BE2C (cell line): Measurements from ENCODE around the gene ANKDD1B.

Experiments
- DNase-seq: peaks from one replicate; pipeline ENCODE4 v3.0.0-alpha.2; 2020
- H3K27me3 ChIP-seq: fragments of 250-450 bp; sonication (Bioruptor Pico); 2 replicates; pipeline ENCODE4 v1.5.1; 2020; ENCODE audit warnings: mild to moderate bottlenecking
- H3K36me3 ChIP-seq: fragments of 250-450 bp; sonication (Bioruptor Pico); 2 replicates; pipeline ENCODE4 v1.5.1; 2020; ENCODE audit warnings: mild to moderate bottlenecking
- H3K4me1 ChIP-seq: fragments of 250-450 bp; sonication (Bioruptor Pico); 2 replicates; pipeline ENCODE4 v1.5.1; 2020
- H3K4me3 ChIP-seq: 2 replicates; pipeline ENCODE4 v1.5.1; 2011; ENCODE audit warnings: low read depth, low read length
- H3K9me3 ChIP-seq: fragments of 250-450 bp; sonication (Bioruptor Pico); 2 replicates; pipeline ENCODE4 v1.5.1; 2020
- TF ChIP-seq, protein P1 (sequence below): IDR thresholded peaks from 2 replicates; pipeline ENCODE4 v1.5.1; 2012; ENCODE audit warnings: mild to moderate bottlenecking, low read depth, low read length

Gene ANKDD1B

DNA sequence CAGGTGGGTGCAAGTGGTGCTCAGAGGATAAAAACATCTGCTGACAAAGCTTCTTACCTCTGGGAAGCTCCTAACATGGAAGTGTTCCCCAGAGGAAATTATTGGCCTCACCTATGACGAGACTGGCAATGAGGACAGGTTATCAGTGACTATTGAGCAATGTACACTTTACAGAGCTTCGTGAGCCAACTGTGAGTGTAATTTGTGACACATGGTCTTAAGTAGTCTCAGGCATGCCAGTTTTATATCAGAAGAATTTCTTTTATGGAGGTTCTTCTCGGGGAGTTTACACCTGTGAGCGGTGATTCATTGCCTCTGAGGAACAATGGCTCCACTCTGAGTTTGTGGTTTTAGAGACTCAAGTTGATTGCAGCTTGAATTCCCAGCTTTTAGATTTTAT, 11.3 kb downstream of the ANKDD1B start:
- Histone ChIP-seq H3K36me3 (no peaks in the 10 kb centered on the region), H3K27me3 (no peaks in the 10 kb centered on the region), H3K4me1 (no peaks in the 10 kb centered on the region), H3K4me3 (no peak overlapping the region), H3K9me3 (no peaks in the 10 kb centered on the region)
- TF ChIP-seq, protein P1, sequence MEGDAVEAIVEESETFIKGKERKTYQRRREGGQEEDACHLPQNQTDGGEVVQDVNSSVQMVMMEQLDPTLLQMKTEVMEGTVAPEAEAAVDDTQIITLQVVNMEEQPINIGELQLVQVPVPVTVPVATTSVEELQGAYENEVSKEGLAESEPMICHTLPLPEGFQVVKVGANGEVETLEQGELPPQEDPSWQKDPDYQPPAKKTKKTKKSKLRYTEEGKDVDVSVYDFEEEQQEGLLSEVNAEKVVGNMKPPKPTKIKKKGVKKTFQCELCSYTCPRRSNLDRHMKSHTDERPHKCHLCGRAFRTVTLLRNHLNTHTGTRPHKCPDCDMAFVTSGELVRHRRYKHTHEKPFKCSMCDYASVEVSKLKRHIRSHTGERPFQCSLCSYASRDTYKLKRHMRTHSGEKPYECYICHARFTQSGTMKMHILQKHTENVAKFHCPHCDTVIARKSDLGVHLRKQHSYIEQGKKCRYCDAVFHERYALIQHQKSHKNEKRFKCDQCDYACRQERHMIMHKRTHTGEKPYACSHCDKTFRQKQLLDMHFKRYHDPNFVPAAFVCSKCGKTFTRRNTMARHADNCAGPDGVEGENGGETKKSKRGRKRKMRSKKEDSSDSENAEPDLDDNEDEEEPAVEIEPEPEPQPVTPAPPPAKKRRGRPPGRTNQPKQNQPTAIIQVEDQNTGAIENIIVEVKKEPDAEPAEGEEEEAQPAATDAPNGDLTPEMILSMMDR: no peak
- DNase-seq: no peak

DNA sequence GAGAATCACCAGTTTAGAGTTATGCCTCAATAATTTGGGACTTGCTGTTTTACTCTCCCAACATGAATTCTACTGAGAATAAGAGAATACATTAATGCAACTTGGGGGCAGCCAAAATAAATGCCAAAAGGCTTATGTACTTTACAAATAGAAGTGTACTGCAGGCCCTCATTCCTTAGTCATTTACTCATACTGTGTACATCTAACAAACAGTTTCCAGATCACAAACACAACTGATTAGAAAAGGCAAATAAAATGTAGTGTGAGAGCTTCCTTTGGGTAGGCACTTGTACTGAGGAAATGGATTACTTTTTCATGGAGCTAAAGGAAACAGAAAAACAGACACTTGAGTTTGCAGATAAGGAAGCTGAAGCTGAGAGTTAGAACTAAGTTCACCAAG, 12.6 kb downstream of the ANKDD1B start:
- no peaks in the 10 kb centered on the region for H3K36me3 ChIP-seq
- no peaks in the 10 kb centered on the region for H3K9me3 ChIP-seq
- H3K4me3 ChIP-seq: no peak overlapping the region
- no peaks in the 10 kb centered on the region for H3K27me3 ChIP-seq
- no peaks in the 10 kb centered on the region for H3K4me1 ChIP-seq
- DNase-seq: no peak
- TF ChIP-seq, protein P1: no peak

DNA sequence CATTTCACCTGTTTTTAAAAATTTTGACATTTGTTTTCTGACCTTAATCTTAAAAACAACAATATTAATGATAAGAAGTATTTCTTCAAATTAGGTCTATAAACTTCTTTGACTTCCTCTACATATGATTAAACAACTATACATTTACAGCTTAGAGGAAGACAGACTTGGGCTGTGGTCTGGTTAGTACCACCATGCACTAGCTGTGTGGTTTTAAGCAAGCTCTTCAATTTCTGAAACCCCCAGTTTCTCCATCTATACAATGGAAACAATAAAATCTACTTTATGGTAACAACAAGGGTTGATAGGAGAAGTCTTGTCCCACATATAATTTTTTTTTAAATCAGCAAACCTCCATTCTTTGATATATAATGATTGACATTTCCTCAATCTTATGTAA, 15.7 kb downstream of the ANKDD1B start:
- DNase-seq: no peak
- H3K4me3 ChIP-seq: no peak overlapping the region
- H3K27me3 ChIP-seq: no peaks in the 10 kb centered on the region
- no peaks in the 10 kb centered on the region for H3K4me1 ChIP-seq
- H3K36me3 ChIP-seq: no peaks in the 10 kb centered on the region
- no peaks in the 10 kb centered on the region for H3K9me3 ChIP-seq
- TF ChIP-seq, protein P1: no peak

DNA sequence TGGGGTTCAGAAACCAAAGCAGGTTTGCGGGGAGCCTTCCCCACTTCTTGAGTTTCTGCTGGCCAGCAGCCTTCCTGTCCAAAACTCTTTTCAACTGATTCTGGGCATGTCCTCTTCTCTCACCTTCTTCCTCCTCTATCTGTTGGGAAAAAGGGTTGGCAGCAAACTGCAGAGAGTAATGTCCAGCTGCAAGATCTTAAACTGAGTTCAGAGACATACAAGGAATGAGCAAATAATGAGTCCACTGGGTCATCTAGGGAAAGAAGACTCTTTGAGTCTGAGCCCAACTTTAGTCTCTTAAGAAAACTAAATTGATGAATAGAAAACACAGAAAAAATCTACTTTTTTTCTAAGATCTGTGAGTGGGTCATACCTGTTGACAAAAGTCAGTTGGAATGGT, 16.5 kb downstream of the ANKDD1B start:
- Histone ChIP-seq H3K4me1 (no peaks in the 10 kb centered on the region), H3K36me3 (no peaks in the 10 kb centered on the region), H3K27me3 (no peaks in the 10 kb centered on the region), H3K9me3 (no peaks in the 10 kb centered on the region), H3K4me3 (no peak overlapping the region)
- no peak for DNase-seq
- TF ChIP-seq, protein P1: no peak

DNA sequence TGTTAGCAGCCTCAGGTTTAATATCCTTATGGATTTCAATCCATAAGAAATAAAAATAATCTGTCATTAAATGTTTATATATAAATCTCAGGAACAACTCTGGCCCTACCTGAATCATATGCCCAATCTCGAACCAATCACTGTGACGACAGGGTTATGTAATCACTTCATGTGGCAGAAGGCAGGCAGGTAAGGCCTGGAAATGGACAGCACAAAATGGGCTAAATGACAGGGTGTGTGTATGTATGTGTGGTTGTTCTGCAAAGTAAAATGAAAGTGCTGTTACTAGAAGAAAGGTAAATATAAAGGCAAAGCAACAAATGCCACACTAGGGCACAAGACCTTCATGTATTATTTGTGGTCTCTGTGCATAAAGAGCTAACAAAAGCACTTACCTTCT, 19.6 kb downstream of the ANKDD1B start:
- Histone ChIP-seq H3K4me1 (no peaks in the 10 kb centered on the region), H3K4me3 (no peak overlapping the region), H3K9me3 (no peaks in the 10 kb centered on the region), H3K36me3 (no peaks in the 10 kb centered on the region), H3K27me3 (no peaks in the 10 kb centered on the region)
- DNase-seq: no peak
- TF ChIP-seq, protein P1: no peak

DNA sequence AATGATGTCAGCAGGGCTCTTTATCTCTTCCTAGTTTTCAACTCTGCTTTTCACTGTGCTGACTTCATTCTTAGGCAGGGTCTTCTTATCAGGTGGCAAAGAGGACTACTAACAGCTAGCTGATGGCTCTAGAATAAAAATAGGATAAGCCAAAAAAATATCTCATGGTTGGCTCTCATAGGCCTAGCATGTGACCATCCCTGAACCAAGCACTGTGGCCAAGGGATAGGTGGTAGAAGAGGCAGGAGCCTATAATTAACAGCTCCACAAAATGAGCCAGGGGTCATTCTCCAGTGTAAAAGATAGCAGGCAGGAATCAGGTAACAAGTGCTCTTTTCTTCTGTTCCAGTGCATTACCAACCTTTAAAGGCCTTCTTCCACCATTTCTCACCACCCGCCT, 21.1 kb downstream of the ANKDD1B start:
- TF ChIP-seq, protein P1: no peak
- H3K4me1 ChIP-seq: no peaks in the 10 kb centered on the region
- DNase-seq: no peak
- no peaks in the 10 kb centered on the region for H3K36me3 ChIP-seq
- H3K4me3 ChIP-seq: no peak overlapping the region
- no peaks in the 10 kb centered on the region for H3K27me3 ChIP-seq
- H3K9me3 ChIP-seq: no peaks in the 10 kb centered on the region
